Gastroesophageal sphincter (tissue), 4 donors: ENCODE results near the gene IZUMO4. TPM values are rescaled to one million over a fixed set of nuclear protein-coding genes. Genes with fewer than 3 reads are reported as not detected.
A peak's percentile ranks its signal among the peaks of the same experiment; 100 is the strongest.
"Not testable (repeated sequence)": the region's sequence is repeated elsewhere in the genome, so short reads cannot be mapped to it uniquely, and the experiment has no call there.

Experiments used
- ATAC-seq: fragments of 150-250 bp; one replicate; pipeline ENCODE4 v1.9.1; 2016; ENCODE audit warnings: mild to moderate bottlenecking, moderate library complexity
- H3K27ac ChIP-seq, 4 donors: fragments of 200-600 bp; sonication (generic) in 3 of 4; 1 replicate in 3 of 4; 2 replicates in 1 of 4; pipeline ENCODE4 v1.5.1; 2016 to 2019
- H3K27me3 ChIP-seq: fragments of 200-600 bp; sonication (generic); one replicate; pipeline ENCODE4 v1.5.1; 2019
- H3K36me3 ChIP-seq, 2 donors: fragments of 200-600 bp; sonication (generic); one replicate each; pipeline ENCODE4 v1.5.1; 2019; ENCODE audit warnings: control low read depth in 1 of 2
- H3K4me1 ChIP-seq, 3 donors: fragments of 200-600 bp; sonication (generic); 1 replicate in 2 of 3; 2 replicates in 1 of 3; pipeline ENCODE4 v1.5.1; 2016 to 2019; ENCODE audit warnings: control low read depth in 2 of 3
- H3K4me3 ChIP-seq, 2 donors: fragments of 200-600 bp; sonication (generic); one replicate each; pipeline ENCODE4 v1.5.1; 2019; ENCODE audit warnings: mild to moderate bottlenecking in 1 of 2, moderate library complexity in 1 of 2
- H3K9me3 ChIP-seq, 3 donors: fragments of 200-600 bp; sonication (generic); one replicate each; pipeline ENCODE4 v1.5.1; 2017 to 2019; ENCODE audit warnings: control low read depth in 2 of 3
- EP300 ChIP-seq: sonication (generic); formaldehyde crosslinking; IDR thresholded peaks from one replicate; pipeline ENCODE4 v1.6.1; 2017; ENCODE audit warnings: antibody characterized with exemption, mild to moderate bottlenecking
- POLR2A ChIP-seq, 2 donors: fragments of 450-650 bp; IDR thresholded peaks; one replicate each; pipeline ENCODE4 v1.6.1; 2017; ENCODE audit warnings: antibody characterized with exemption in 2 of 2, mild to moderate bottlenecking in 2 of 2, moderate library complexity in 1 of 2
- POLR2AphosphoS5 ChIP-seq: sonication (generic); formaldehyde crosslinking; IDR thresholded peaks from one replicate; pipeline ENCODE4 v1.6.1; 2017; ENCODE audit warnings: antibody characterized with exemption
- WGBS, 2 donors: methylation state at CpG; one replicate each; pipeline ENCODE4 v1.1.5; 2018; ENCODE audit warnings: low coverage in 1 of 2; 5-methylcytosine and 5-hydroxymethylcytosine counted together
- total RNA-seq, 4 donors: library from RNA; depleted of rRNA; stranded (reverse); fragments of >200 nt; gene quantifications; one replicate each; pipeline ENCODE4 v1.1.0, GENCODE V29; 2016
- TF ChIP-seq, protein P1 (sequence below), 4 experiments: fragments of 200-600 bp in 2 of 4; fragments of 450-650 bp in 2 of 4; sonication (generic) in 1 of 4; IDR thresholded peaks; one replicate each; pipeline ENCODE4 v1.5.1; 2017 to 2019; ENCODE audit warnings: antibody characterized with exemption in 4 of 4, mild to moderate bottlenecking in 2 of 4, moderate library complexity in 2 of 4

IZUMO4 gene
- total RNA-seq, 4 donors from 2014 or later = 2.4 to 17.3 (median 4.3) TPM

GRCh38 chr19:2083174-2083854 is 13.4 kb upstream of the IZUMO4 start:
- Histone ChIP-seq H3K36me3 (peaks cover 0 to 75% of the 10 kb centered on the region in 2 donors), H3K9me3 (no peaks in the 10 kb centered on the region), H3K27ac (peak overlapping the region in 3 of 4 donors; percentile 57 to 61 (median 58)), H3K4me1 (peaks cover 0 to 83% (median 8%) of the 10 kb centered on the region in 3 donors), H3K27me3 (no peaks in the 10 kb centered on the region), H3K4me3 (peak overlapping the region in 1 of 2 donors; percentile 18)
- 50 to 75% methylated on average over 2 of the region's 20 CpGs for WGBS, 2 donors
- ATAC-seq = peak; percentile 19
- TF ChIP-seq POLR2A (IDR thresholded peaks at IDR 0.05) (no peak), EP300 (no peak), POLR2AphosphoS5 (no peak)
- TF ChIP-seq, protein P1, sequence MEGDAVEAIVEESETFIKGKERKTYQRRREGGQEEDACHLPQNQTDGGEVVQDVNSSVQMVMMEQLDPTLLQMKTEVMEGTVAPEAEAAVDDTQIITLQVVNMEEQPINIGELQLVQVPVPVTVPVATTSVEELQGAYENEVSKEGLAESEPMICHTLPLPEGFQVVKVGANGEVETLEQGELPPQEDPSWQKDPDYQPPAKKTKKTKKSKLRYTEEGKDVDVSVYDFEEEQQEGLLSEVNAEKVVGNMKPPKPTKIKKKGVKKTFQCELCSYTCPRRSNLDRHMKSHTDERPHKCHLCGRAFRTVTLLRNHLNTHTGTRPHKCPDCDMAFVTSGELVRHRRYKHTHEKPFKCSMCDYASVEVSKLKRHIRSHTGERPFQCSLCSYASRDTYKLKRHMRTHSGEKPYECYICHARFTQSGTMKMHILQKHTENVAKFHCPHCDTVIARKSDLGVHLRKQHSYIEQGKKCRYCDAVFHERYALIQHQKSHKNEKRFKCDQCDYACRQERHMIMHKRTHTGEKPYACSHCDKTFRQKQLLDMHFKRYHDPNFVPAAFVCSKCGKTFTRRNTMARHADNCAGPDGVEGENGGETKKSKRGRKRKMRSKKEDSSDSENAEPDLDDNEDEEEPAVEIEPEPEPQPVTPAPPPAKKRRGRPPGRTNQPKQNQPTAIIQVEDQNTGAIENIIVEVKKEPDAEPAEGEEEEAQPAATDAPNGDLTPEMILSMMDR (IDR thresholded peaks at IDR 0.05) = no peak

DNA sequence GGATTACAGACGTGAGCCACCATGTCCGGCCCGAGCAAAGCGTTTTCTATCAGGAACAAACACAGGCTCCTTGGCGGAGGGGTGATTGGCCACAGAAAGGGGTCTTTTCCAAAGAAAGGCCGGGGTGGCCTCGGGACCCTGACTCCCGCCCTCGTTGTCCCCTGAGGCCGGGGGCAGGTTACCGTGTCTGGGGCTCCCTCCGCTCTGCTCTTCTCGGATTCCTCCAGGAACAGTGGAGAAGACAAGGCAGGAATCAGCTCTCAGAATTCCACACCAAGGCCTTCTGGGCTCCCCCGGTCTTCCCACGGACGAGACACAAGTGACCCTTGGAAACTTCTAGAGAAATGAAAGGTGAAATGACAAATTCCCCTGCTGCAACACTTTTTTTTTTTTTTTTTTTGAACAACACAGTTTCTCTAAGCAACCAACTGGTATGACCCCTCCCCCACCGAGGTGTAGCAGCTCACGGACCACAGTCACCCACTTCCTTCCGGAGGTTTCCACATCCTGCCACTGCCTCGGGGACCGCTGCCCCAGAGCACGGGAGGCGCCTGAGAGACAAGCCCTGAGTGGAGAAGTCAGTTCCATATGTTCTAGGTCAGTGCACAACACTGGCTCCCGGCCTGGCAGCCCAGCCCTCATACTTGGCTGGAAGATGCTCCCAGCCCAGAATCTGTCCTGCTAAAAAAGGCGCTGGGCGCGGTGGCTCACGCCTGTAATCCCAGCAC is 11.6 kb upstream of the IZUMO4 start:
- peak; percentile 69 for ATAC-seq
- peaks cover 0 to 56% of the 10 kb centered on the region in 2 donors for H3K36me3 ChIP-seq

DNA sequence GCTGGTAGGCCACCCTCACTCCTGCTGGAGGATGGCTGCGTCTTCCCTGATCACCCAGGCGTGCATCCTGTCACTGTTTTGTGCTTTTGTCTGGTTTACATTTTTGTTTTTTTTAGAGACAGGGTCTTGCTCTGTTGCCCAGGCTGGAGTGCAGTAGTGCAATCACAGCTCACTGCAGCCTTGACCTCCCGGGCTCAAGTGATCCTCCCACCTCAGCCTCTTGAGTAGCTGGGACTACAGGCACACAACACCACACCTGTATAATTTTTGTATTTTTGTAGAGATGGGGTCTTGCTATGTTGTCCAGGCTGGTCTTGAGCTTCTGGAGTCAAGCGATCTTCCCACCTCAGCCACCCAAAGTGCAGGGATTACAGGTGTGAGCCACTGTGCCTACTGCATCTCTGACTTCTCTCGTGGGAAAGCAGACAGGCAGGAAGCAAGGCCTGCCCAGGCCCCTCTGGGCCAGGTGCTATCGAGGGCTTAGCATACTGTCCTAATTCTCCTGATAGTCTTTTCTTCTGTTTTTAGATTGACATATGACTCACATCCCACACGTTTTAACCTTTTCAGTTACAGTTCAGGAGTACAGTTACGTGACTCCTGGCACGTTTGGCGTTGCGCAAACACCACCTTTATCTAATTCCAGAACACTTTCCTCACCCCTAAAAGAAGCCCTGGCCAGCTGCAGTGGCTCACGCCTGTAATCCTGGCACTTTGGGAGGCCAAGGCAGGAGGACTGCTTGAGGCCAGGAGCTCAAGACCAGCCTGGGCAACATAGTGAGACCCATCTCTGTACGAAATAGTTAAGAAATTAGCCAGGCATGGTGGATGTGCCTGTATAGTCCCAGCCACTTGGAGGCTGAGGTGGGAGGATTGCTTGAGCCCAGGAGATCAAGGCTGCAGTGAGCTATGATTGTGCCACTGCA is 9.8 kb upstream of the IZUMO4 start:
- peak; percentile 27 for TF ChIP-seq POLR2AphosphoS5
- 76 to 100% methylated on average over 3 to 11 of the region's 13 CpGs for WGBS, 2 donors
- not testable (repeated sequence) for H3K4me3 ChIP-seq, H3K9me3 ChIP-seq, H3K27me3 ChIP-seq, ATAC-seq
- peaks cover 0 to 38% of the 10 kb centered on the region in 2 donors for H3K36me3 ChIP-seq
- peak overlapping the region in 3 of 4 donors; percentile 7 to 58 (median 38) for H3K27ac ChIP-seq
- H3K4me1 ChIP-seq = peaks cover 0 to 100% (median 33%) of the 10 kb centered on the region in 3 donors

More for the DNA sequence above, 11.6 kb upstream of the IZUMO4 start:
- peaks cover 0 to 98% (median 19%) of the 10 kb centered on the region in 3 donors for H3K4me1 ChIP-seq
- H3K27ac ChIP-seq = peak overlapping the region in 3 of 4 donors; percentile 5 to 61 (median 58)
- TF ChIP-seq POLR2A (IDR thresholded peaks at IDR 0.05) (no peak), POLR2AphosphoS5 (peak; percentile 2), EP300 (no peak)
- no peaks in the 10 kb centered on the region for H3K9me3 ChIP-seq
- H3K27me3 ChIP-seq = no peaks in the 10 kb centered on the region
- peak overlapping the region in 1 of 2 donors; percentile 18 for H3K4me3 ChIP-seq
- 62 to 66% methylated on average over 4 to 14 of the region's 28 CpGs for whole genome bisulfite sequencing, 2 donors

DNA sequence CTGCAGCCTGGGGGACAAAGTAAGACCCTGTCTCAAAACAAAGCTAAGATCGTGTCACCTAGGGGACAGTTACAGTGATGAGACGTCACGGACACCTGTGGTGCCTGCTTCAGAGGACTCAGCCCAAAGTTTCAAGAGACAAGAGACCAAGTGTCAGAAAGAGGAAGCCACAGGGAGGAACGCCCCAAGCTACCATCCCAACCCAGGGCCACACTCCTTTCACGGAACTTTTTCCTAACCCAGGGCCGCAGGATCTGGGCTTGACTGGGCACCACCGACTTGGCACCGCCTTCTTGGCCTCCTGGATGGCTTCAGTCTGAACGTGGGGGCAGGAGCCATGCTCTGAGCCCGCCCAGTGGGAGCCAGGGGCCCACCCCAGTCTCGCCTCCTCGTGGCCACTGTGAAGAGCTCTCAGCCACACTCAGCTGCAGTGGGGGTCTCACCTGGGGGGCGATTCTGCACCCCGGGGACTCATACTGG is 9.1 kb upstream of the IZUMO4 start:
- Histone ChIP-seq H3K4me3 (no peak overlapping the region), H3K36me3 (peaks cover 0 to 31% of the 10 kb centered on the region in 2 donors), H3K4me1 (peaks cover 0 to 100% (median 33%) of the 10 kb centered on the region in 3 donors), H3K27ac (peak overlapping the region in 3 of 4 donors; percentile 0 to 58 (median 38)), H3K27me3 (no peaks in the 10 kb centered on the region), H3K9me3 (no peaks in the 10 kb centered on the region)
- ATAC-seq = no peak
- WGBS, 2 donors = 74% methylated on average over 5 of the region's 14 CpGs; no CpG with 5 or more reads in 1 of the 2 donors
- TF ChIP-seq POLR2A (IDR thresholded peaks at IDR 0.05) (no peak), EP300 (no peak), POLR2AphosphoS5 (no peak)
- TF ChIP-seq, protein P1 (IDR thresholded peaks at IDR 0.05) = no peak

- ATAC-seq = no peak
- H3K9me3 ChIP-seq = no peaks in the 10 kb centered on the region
- peaks cover 0 to 16% of the 10 kb centered on the region in 2 donors for H3K36me3 ChIP-seq
- TF ChIP-seq POLR2AphosphoS5 = no peak
- no peak for TF ChIP-seq POLR2A (IDR thresholded peaks at IDR 0.05)
- TF ChIP-seq, protein P1 (IDR thresholded peaks at IDR 0.05) = no peak
- TF ChIP-seq EP300 = no peak
- H3K4me1 ChIP-seq = peaks cover 0 to 100% (median 29%) of the 10 kb centered on the region in 3 donors
- no peaks in the 10 kb centered on the region for H3K27me3 ChIP-seq
- H3K27ac ChIP-seq = peak overlapping the region in 3 of 4 donors; percentile 56 to 99 (median 95)
- H3K4me3 ChIP-seq = no peak overlapping the region
- 56 to 83% methylated on average over 1 to 4 of the region's 16 CpGs for WGBS, 2 donors
These were observed 7.6 kb upstream of the IZUMO4 start for GRCh38 chr19:2089001-2089711.
